BJ (cell line): ENCODE measurements around the gene CGB5. TPM values are rescaled to one million over a fixed set of nuclear protein-coding genes. Genes with fewer than 3 reads are reported as not detected.
A peak's percentile ranks its signal among the peaks of the same experiment; 100 is the strongest.
"Not testable (repeated sequence)": the region's sequence is repeated elsewhere in the genome, so short reads cannot be mapped to it uniquely, and the experiment has no call there.

Source experiments
- CTCF ChIA-PET: fragments of 350-600 bp; formaldehyde crosslinking; extraction: SDS; loops from one replicate; lab custom pipeline; 2021; ENCODE audit warnings: antibody characterized with exemption, inconsistent platforms; lab: Yijun Ruan, JAX
- POLR2A ChIA-PET: fragments of 300-600 bp; sonication (Branson Sonifier 250); formaldehyde crosslinking; extraction: SDS; loops from one replicate; lab custom pipeline; 2021; ENCODE audit warnings: antibody characterized with exemption; lab: Charles Lee
- DNase-seq: peaks from one replicate; pipeline ENCODE4 v3.0.0-alpha.2; 2011; ENCODE audit warnings: low read depth
- H3K27me3 ChIP-seq: 2 replicates; pipeline ENCODE4 v1.6.0; 2011; ENCODE audit warnings: low read length; ENCODE audit not compliant: control insufficient read depth, insufficient read depth
- H3K36me3 ChIP-seq: 2 replicates; pipeline ENCODE4 v1.5.1; 2011; ENCODE audit warnings: low read length; ENCODE audit not compliant: control insufficient read depth, insufficient read depth
- H3K4me3 ChIP-seq: 2 replicates; pipeline ENCODE4 v1.5.1; 2011; ENCODE audit warnings: low read depth, mild to moderate bottlenecking, control low read depth, low read length
- polyA minus RNA-seq: library from RNA; depleted of rRNA, polyadenylated mRNA; stranded (reverse); fragments of >200 nt; gene quantifications from 2 replicates; pipeline ENCODE4 v1.2.3, GENCODE V29; 2011; rRNA and poly(A)+ RNA removed
- polyA plus RNA-seq: library from polyadenylated mRNA; depleted of rRNA; stranded (reverse); fragments of >200 nt; gene quantifications from 2 replicates; pipeline ENCODE4 v1.2.3, GENCODE V29; 2011; rRNA removed
- TF ChIP-seq, protein P1 (sequence below): IDR thresholded peaks from 2 replicates; pipeline ENCODE4 v1.5.1; 2011; ENCODE audit warnings: low read depth, mild to moderate bottlenecking, control low read depth, inconsistent platforms, low read length, moderate library complexity; ENCODE audit not compliant: insufficient read depth

The CGB5 gene
- polyA plus RNA-seq = not detected in 2 replicates
- not detected in 2 replicates for polyA minus RNA-seq

DNA sequence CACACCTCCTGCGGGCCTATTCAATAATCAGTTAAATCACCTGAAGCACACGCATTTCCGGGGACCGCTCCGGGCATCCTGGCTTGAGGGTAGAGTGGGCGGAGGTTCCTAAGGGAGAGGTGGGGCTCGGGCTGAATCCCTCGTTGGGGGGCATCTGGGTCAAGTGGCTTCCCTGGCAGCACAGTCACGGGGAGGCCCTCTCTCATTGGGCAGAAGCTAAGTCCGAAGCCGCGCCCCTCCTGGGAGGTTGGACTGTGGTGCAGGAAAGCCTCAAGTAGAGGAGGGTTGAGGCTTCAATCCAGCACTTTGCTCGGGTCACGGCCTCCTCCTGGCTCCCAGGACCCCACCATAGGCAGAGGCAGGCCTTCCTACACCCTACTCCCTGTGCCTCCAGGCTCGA lies at the start of gene CGB5:
Gene CGB5, plus strand, starts transcription at position 301 of the 400 bp plus-strand sequence. CDS start 362 bp downstream, outside the sequence.
- CTCF ChIA-PET = interaction anchor here (0.8 kb wide), 1 partner anchor 12 kb away, joined by 3 read pairs; no protein-coding TSS in a partner anchor
- DNase-seq, POLR2A ChIA-PET, H3K4me3 ChIP-seq, H3K27me3 ChIP-seq, H3K36me3 ChIP-seq: not testable (repeated sequence)

DNA sequence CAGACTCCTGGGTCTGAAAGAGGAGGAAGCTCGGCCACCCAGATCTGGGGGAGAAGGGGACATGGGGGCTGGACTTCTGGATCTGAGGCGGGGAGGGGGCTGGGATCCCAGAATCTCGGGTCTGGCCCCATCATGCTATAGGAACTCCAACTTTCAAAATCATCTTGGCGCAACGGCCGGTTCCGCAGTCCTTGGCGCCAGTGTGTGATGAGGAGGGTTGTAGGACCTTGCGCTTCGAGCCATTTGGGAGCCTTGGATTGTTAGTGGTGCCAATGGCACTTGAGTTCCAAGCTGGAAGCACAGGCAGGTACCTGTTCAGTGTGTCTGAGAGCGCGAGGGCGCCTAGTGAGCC lies 49.6 kb upstream of the CGB5 start:
- H3K4me3 ChIP-seq = peak overlapping the region; percentile 93
- ChIA-PET CTCF (interaction anchor here (0.7 to 2.0 kb wide), 11 partner anchors 11 to 198 kb away, joined by 3 to 11 read pairs (median 4); no protein-coding TSS in a partner anchor), POLR2A (interaction anchor here (1.8 kb wide), 1 partner anchor 63 kb away, joined by 4 read pairs; the partner anchor contains the start of gene CGB7)

DNA sequence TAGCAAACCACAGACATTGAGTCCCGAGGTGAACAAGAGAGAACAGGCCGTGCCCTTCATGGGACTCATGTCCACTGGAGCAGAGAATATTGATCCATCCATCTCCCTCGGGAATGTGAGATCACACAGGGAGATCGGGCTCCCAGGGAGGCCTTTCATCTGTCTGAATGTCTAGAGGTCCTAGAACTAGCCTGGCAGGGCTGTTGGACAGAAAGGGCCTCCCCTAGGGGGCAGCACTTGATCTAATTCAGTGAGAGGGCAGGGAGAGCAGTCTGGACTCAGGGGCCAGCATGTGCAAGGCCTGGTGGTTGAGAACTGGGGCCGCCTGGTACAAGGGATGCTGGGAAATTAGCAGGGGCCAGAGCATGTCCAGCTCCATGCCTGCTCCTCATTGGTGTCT lies 45.7 kb upstream of the CGB5 start:
- no peaks in the 10 kb centered on the region for H3K27me3 ChIP-seq
- POLR2A ChIA-PET = no interaction called here
- no peak for DNase-seq

More for the DNA sequence above, 49.6 kb upstream of the CGB5 start:
- Histone ChIP-seq H3K36me3 (peaks cover 10% of the 10 kb centered on the region), H3K27me3 (no peaks in the 10 kb centered on the region)
- TF ChIP-seq, protein P1, sequence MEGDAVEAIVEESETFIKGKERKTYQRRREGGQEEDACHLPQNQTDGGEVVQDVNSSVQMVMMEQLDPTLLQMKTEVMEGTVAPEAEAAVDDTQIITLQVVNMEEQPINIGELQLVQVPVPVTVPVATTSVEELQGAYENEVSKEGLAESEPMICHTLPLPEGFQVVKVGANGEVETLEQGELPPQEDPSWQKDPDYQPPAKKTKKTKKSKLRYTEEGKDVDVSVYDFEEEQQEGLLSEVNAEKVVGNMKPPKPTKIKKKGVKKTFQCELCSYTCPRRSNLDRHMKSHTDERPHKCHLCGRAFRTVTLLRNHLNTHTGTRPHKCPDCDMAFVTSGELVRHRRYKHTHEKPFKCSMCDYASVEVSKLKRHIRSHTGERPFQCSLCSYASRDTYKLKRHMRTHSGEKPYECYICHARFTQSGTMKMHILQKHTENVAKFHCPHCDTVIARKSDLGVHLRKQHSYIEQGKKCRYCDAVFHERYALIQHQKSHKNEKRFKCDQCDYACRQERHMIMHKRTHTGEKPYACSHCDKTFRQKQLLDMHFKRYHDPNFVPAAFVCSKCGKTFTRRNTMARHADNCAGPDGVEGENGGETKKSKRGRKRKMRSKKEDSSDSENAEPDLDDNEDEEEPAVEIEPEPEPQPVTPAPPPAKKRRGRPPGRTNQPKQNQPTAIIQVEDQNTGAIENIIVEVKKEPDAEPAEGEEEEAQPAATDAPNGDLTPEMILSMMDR = no peak
- no peak for DNase-seq

DNA sequence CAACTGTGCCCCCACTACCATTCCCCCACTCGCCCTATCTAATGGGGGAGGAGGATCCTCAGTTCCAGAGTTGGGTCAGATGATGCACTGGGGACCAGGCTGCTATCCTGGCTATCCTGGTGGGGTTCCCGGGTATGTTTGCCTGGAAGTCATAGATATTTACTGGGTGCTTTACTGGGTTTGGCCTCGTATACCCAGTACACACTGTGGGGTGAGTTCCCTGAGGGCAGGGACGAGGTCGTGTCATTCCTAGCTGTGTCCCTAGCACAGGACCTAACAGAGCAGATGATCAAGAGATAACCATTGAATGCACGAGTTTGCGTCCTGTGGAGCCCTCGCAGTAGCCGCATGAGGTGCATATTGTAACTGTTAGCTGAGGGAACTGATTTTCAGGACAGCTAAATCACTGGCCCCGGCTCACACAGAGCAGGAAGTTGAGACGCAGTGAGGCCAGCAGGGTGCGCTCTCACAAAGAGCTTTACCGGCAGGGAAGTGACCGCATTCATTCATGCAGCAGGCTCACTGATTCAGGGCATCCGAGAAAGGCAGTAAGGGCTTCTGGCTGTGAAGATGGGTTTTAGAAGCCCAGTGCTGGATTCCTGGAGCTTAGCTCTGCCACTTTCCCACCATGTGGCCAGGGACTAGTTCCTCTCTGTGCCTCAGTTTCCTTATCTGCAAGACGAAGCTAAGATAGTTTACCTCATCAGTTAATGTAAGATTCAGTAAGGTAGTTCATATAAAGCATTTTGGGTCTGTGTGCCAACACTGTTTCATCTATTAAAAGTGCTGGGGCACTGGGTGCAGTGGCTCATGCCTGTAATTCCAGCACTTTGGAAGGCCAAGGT lies 43.9 kb upstream of the CGB5 start:
- POLR2A ChIA-PET = no interaction called here
- peaks cover 2% of the 10 kb centered on the region; the same call in 1 of the 2 replicates for H3K36me3 ChIP-seq
- TF ChIP-seq, protein P1 = peak; percentile 85
- H3K4me3 ChIP-seq = no peak overlapping the region
- H3K27me3 ChIP-seq = no peaks in the 10 kb centered on the region
- DNase-seq = no peak
- CTCF ChIA-PET = interaction anchor here (0.8 to 3.9 kb wide), 20 partner anchors 10 to 279 kb away, joined by 3 to 34 read pairs (median 4); partner anchors contain the start of gene LHB

More for the DNA sequence above, 45.7 kb upstream of the CGB5 start:
- TF ChIP-seq, protein P1 = peak; percentile 60
- Histone ChIP-seq H3K36me3 (peaks cover 2% of the 10 kb centered on the region; the same call in 1 of the 2 replicates), H3K4me3 (no peak overlapping the region)
- CTCF ChIA-PET = interaction anchor here (0.6 to 3.9 kb wide), 6 partner anchors 10 to 210 kb away, joined by 3 to 34 read pairs (median 10); partner anchors contain the start of gene LHB

DNA sequence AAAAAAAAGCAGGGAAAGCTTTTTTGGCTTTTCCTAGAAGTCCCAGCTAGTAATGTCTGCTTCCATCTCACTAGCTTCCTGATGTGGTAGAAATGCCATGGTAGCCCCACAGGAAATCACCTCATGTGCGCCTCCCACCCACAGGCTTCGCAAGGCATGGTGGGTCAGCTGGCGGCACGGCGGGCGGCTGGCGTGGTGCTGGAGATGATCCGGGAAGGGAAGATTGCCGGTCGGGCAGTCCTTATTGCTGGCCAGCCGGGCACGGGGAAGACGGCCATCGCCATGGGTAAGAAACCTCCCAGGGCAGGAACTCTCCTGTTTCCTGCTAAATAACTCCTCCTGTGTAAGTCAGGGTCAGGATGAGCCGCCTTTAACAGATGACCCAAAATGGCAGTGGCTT lies 39.5 kb upstream of the CGB5 start:
- ChIA-PET CTCF (interaction anchor here (2.6 kb wide), 1 partner anchor 14 kb away, joined by 6 read pairs; the partner anchor contains the start of gene LHB), POLR2A (no interaction called here)

More for the DNA sequence above, 39.5 kb upstream of the CGB5 start:
- TF ChIP-seq, protein P1 = no peak
- DNase-seq = no peak
- no peaks in the 10 kb centered on the region for H3K27me3 ChIP-seq
- H3K4me3 ChIP-seq = no peak overlapping the region
- H3K36me3 ChIP-seq = peaks cover 18% of the 10 kb centered on the region
